Ectodermal cell (in vitro differentiated cells): ENCODE measurements around the gene NEGR1.

Experiments used
- H3K27ac ChIP-seq: 2 replicates; pipeline ENCODE4 v1.7.0; 2013; ENCODE audit warnings: mild to moderate bottlenecking, low read depth, low read length; ENCODE audit not compliant: insufficient read depth, poor library complexity, severe bottlenecking
- H3K27me3 ChIP-seq: 2 replicates; pipeline ENCODE4 v1.7.0; 2013; ENCODE audit warnings: mild to moderate bottlenecking, low read length; ENCODE audit not compliant: insufficient read depth, control insufficient read depth, poor library complexity, severe bottlenecking
- H3K36me3 ChIP-seq: one replicate; pipeline ENCODE4 v1.7.0; 2013; ENCODE audit warnings: low read length; ENCODE audit not compliant: control insufficient read depth, insufficient read depth
- H3K4me1 ChIP-seq: one replicate; pipeline ENCODE4 v1.7.0; 2013; ENCODE audit warnings: low read length; ENCODE audit not compliant: control insufficient read depth, insufficient read depth
- H3K4me3 ChIP-seq: 2 replicates; pipeline ENCODE4 v1.7.0; 2013; ENCODE audit warnings: low read depth, low read length, control low read depth; ENCODE audit not compliant: insufficient read depth
- H3K9me3 ChIP-seq: 2 replicates; pipeline ENCODE4 v1.7.0; 2013; ENCODE audit warnings: mild to moderate bottlenecking, low read length, moderate library complexity; ENCODE audit not compliant: control insufficient read depth
- WGBS, 2 experiments: methylation state at CpG; one replicate each; pipeline ENCODE4 v1.1.7; 2013; ENCODE audit warnings: missing lambda C conversion rate in 2 of 2; 5-methylcytosine and 5-hydroxymethylcytosine counted together

The NEGR1 gene

DNA sequence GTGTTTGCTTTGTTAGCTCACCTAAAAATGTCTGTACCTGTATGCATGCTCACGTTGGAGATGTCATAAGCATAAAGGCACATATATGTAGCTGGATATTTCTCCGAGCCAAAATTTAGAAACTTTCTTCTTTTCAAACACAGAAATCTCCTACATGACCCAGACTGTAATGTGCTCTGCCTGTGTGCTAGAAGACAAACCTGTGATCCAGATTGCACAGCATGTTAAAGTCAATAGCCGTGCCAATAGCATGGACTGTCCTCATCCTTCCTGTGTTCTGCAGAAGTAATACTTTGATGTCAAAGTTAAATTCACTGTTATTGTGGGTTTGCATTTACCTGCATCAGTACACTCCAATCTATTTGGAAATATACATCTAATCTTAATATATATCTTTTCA is 855.3 kb downstream of the NEGR1 start:
- H3K9me3 ChIP-seq = no peaks in the 10 kb centered on the region
- H3K36me3 ChIP-seq = no peaks in the 10 kb centered on the region
- H3K27ac ChIP-seq = no peak overlapping the region
- no peaks in the 10 kb centered on the region for H3K27me3 ChIP-seq
- no peaks in the 10 kb centered on the region for H3K4me1 ChIP-seq
- H3K4me3 ChIP-seq = no peak overlapping the region
- WGBS, 2 experiments = 95 to 100% methylated on average over 3 of the region's 3 CpGs

DNA sequence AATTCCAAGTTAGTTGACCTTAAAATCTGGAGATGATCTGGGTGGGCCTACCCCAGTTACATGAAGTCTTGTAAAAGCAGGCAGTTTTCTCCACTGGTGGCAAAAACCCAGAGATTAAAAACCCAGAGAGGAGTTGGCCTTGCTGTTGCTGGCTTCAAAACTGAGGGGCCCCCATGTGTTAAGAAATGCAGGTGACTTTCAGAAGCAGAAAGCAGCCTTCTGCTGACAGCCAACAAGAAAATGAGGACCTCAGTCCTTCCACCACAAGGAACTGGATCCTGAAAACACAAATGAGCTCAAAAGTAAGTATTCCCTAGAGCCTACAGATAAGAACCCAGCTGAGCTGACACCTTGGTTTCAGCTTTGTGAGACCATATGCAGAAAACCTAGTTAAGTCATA is 857.8 kb downstream of the NEGR1 start:
- H3K4me1 ChIP-seq = no peaks in the 10 kb centered on the region
- no peak overlapping the region for H3K4me3 ChIP-seq
- H3K36me3 ChIP-seq = no peaks in the 10 kb centered on the region
- H3K27ac ChIP-seq = no peak overlapping the region
- H3K27me3 ChIP-seq = no peaks in the 10 kb centered on the region
- no peaks in the 10 kb centered on the region for H3K9me3 ChIP-seq

DNA sequence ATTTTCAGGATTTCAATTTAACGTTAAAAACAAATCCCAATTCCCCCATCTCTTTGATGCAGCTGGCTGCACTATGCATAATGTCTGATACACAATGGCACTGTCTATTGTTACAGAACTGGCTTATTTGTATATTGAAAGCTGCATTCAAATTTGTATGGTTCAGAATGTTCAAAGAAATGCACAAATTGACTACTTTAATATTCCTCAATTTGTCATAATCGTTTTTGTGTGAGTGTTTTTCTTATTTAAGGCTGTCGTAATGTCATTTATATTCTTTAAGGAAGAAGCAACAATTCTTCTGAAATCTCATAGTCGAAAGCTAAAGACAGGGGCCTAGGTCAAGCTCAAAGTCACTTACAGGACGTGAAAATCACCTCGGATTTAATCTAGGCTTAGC is 860.1 kb downstream of the NEGR1 start:
- 88 to 95% methylated on average over 5 to 6 of the region's 6 CpGs for WGBS, 2 experiments
- Histone ChIP-seq H3K36me3 (no peaks in the 10 kb centered on the region), H3K27ac (no peak overlapping the region), H3K4me3 (no peak overlapping the region), H3K9me3 (no peaks in the 10 kb centered on the region), H3K27me3 (no peaks in the 10 kb centered on the region), H3K4me1 (no peaks in the 10 kb centered on the region)

DNA sequence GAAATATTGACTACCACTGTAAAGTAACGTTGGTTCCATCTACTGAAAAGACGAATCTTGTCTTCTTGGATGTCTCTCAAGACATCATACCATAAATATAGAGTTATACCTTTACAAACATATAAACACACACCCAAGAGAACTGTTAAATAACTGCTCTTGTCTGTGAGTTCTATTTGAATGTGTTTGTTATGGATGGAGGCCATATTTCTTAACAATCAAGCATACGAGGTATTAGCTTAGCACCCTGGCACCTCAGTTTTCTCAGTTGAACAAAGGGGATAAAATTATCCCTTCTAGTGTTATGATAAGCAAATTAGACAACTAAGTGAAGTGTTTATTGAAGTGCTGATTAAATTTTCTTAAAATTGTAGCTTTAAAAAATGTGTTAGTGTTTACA is 864.9 kb downstream of the NEGR1 start:
- Histone ChIP-seq H3K27ac (no peak overlapping the region), H3K4me3 (no peak overlapping the region)
- WGBS, 2 experiments = 92 to 94% methylated on average over 1 to 3 of the region's 3 CpGs

DNA sequence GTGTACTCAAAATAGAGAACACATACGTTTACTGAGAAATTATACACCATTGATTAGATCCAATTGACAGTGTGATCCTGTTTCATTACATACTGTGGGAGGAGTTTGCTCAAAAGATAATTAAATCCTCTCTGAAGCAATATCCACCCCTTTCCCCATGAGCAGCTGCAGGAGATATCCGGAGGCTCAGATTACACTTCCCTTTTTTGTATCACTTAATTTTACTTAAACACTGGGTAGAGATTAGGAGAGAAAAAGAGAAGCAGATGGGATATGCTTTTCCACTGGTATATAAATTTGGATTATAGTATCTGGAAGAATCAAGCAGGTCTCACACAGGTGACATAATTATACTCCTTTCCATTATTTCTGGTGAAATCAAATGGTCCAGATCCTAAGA is 868.2 kb downstream of the NEGR1 start:
- Histone ChIP-seq H3K36me3 (no peaks in the 10 kb centered on the region), H3K9me3 (no peaks in the 10 kb centered on the region), H3K27ac (no peak overlapping the region), H3K4me3 (no peak overlapping the region), H3K4me1 (no peaks in the 10 kb centered on the region), H3K27me3 (no peaks in the 10 kb centered on the region)
- WGBS, 2 experiments = 79 to 100% methylated on average over 1 of the region's 2 CpGs

More for the DNA sequence above, 864.9 kb downstream of the NEGR1 start:
- Histone ChIP-seq H3K27me3 (no peaks in the 10 kb centered on the region), H3K4me1 (no peaks in the 10 kb centered on the region), H3K9me3 (no peaks in the 10 kb centered on the region), H3K36me3 (no peaks in the 10 kb centered on the region)

DNA sequence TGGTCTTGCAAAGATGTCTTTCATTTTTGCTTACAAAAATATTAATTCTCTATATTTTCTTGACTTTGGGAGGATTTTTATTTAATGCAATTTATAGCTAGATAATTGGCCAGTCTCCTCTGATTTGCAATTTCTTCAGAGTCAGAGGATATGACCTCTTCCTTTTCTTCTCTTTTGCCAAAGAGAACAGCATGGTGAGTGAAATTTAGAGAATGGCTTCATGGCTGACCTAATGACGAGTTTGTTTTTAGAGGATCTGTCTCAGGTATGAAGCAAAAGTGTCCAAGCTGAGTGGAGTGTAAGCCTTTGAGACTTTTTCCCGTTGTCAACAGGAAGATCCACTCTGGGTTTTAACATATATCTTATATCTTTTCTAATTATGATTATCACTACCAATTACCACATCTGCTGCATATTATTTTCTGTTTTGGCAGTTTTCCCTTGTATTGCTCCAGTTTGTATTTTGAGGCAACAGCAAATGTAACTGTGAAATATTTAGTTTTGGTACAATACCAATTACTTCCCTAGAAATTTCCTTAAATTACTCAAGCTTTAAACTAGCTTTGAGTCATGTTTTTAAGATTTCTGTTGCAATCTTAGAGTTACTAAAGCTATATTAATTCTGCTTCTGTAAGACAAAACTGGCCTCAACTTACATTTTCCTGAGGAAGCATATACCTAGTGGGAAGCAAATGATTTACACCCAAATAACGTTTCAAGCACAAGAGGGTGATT is 868.7 kb downstream of the NEGR1 start:
- H3K27me3 ChIP-seq = no peaks in the 10 kb centered on the region
- no peak overlapping the region for H3K4me3 ChIP-seq
- no peaks in the 10 kb centered on the region for H3K4me1 ChIP-seq
- H3K27ac ChIP-seq = no peak overlapping the region
- H3K36me3 ChIP-seq = no peaks in the 10 kb centered on the region
- WGBS, 2 experiments = 90 to 98% methylated on average over 2 to 3 of the region's 3 CpGs
- no peaks in the 10 kb centered on the region for H3K9me3 ChIP-seq

DNA sequence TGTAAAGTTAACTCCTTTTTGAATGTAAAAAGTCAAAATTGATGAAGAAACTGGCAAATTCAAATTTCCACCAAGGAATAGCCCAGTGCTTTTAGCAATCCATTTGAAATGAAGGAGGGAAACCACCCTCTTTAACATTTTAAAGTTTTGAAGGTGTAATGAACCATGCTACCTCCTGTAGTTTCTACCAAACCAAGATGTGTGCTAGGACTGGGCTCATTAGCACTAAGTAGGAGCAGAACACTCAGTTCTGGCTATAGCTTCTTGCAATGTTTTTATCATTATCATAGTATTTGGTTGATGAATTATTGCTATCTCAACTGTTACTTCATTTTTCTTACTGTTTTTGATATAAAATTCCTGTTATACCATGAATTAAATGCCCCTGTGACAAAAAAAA is 882.3 kb downstream of the NEGR1 start:
- Histone ChIP-seq H3K27ac (no peak overlapping the region), H3K9me3 (no peaks in the 10 kb centered on the region), H3K4me3 (no peak overlapping the region), H3K27me3 (no peaks in the 10 kb centered on the region), H3K4me1 (no peaks in the 10 kb centered on the region), H3K36me3 (no peaks in the 10 kb centered on the region)

DNA sequence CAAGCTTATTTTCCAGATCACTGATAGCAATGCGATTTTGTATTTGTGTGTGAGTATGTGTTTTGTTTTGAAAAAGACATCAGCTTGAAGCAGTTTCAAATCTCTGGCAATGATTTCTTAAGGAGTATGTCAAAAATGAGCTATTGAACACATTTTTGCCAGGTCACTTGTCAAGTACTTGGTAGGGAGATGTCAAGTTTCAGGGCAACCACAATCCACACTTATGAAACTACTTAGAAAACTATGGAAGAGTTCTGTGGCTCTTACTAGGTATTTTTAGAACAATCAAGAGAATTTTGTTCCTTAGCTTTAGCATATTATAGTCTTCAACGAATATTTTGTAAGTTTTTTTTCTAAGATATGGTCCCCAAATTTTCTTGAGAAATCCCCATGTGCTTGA is 882.7 kb downstream of the NEGR1 start:
- H3K27me3 ChIP-seq = no peaks in the 10 kb centered on the region
- no peak overlapping the region for H3K4me3 ChIP-seq
- H3K4me1 ChIP-seq = no peaks in the 10 kb centered on the region
- no peaks in the 10 kb centered on the region for H3K36me3 ChIP-seq
- H3K9me3 ChIP-seq = no peaks in the 10 kb centered on the region
- 80 to 88% methylated on average over 2 of the region's 2 CpGs for WGBS, 2 experiments
- no peak overlapping the region for H3K27ac ChIP-seq

DNA sequence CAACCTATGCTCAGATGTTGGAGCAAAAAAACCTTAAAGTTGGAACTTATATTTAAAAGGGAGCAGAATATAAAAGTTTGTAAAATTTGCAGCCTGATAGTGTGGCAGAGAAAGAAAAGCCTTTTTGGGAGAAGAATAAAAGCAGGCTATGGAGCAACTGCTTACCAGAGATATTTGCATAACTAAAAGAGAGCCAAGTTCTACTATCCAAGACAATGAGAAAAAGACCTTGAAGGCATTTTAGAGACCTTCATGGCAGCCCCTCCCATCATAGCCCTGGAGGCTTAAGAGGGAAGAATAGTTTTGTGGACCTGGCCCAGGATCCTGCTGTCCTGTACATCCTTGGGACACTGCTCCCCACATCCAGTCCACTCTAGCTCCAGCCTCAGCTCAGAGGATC is 889.0 kb downstream of the NEGR1 start:
- Histone ChIP-seq H3K4me1 (no peaks in the 10 kb centered on the region), H3K36me3 (no peaks in the 10 kb centered on the region), H3K9me3 (peaks cover 4% of the 10 kb centered on the region), H3K27ac (no peak overlapping the region), H3K27me3 (no peaks in the 10 kb centered on the region), H3K4me3 (no peak overlapping the region)

DNA sequence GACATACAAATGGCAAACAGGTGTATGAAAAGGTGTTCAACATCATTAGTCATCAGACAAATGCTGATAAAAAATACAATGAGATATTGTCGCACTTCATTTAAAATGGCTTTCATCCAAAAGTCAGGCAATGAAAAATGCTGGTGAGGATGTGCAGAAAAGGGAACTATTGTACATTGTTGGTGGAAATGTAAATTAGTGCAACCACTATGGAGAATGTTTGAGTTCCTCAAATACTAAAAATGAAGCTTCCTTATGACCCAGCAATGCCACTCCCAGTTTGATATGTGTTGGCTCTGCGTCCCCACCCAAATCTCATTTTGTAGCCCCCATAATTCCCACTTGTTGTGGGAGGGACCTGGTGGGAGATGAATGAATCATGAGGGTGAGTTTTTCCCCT is 891.8 kb downstream of the NEGR1 start:
- 93 to 96% methylated on average over 2 of the region's 2 CpGs for WGBS, 2 experiments
- no peak overlapping the region for H3K4me3 ChIP-seq
- H3K27ac ChIP-seq = no peak overlapping the region
- H3K9me3 ChIP-seq = peaks cover 4% of the 10 kb centered on the region
- H3K4me1 ChIP-seq = no peaks in the 10 kb centered on the region
- H3K27me3 ChIP-seq = no peaks in the 10 kb centered on the region
- H3K36me3 ChIP-seq = no peaks in the 10 kb centered on the region

DNA sequence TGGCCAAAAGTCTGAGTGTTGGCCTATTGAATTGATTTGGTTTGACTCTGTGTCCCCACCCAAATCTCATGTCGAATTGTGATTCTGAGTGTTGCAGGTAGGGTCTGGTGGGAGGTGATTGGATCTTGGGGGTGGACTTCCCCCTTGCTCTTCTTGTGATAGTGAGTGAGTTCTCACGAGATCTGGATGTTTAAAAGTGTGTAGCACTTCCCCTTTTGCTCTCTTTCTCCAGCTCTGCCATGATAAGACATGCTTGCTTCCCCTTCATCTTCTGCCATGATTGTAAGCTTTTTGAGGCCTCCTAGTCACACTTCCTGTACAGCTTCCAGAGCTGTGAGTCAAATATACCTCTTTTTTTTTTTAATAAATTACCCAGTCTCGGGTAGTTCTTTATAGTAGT is 904.5 kb downstream of the NEGR1 start:
- no peaks in the 10 kb centered on the region for H3K4me1 ChIP-seq
- no peaks in the 10 kb centered on the region for H3K36me3 ChIP-seq
- no peak overlapping the region for H3K27ac ChIP-seq
- H3K4me3 ChIP-seq = no peak overlapping the region
- H3K9me3 ChIP-seq = no peaks in the 10 kb centered on the region
- no peaks in the 10 kb centered on the region for H3K27me3 ChIP-seq
- WGBS, 2 experiments = 84 to 92% methylated on average over 2 of the region's 3 CpGs
